A549 treated with AZD2906 at 1 μM for 4 hours (cell line): ENCODE results near the gene IFIT2. TPM values are rescaled to one million over a fixed set of nuclear protein-coding genes. Genes with fewer than 3 reads are reported as not detected.

ENCODE experiments used
- total RNA-seq: library from RNA; stranded (reverse); fragments of 200-300 nt; extraction: Qiagen RNA extraction; gene quantifications from 5 replicates; pipeline ENCODE4 v1.2.3, GENCODE V29; 2022

IFIT2 gene, protein sequence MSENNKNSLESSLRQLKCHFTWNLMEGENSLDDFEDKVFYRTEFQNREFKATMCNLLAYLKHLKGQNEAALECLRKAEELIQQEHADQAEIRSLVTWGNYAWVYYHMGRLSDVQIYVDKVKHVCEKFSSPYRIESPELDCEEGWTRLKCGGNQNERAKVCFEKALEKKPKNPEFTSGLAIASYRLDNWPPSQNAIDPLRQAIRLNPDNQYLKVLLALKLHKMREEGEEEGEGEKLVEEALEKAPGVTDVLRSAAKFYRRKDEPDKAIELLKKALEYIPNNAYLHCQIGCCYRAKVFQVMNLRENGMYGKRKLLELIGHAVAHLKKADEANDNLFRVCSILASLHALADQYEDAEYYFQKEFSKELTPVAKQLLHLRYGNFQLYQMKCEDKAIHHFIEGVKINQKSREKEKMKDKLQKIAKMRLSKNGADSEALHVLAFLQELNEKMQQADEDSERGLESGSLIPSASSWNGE
- total RNA-seq, result 1.2 to 2.4 TPM (median 1.9 TPM) in 5 replicates

GRCh38 chr10:89301721-89302445 lies at the start of gene IFIT2:
Gene IFIT2 (plus strand): TSS chr10:89302046. CDS start chr10:89302124, 78 bp downstream.

GRCh38 chr10:89327803-89328441 lies 26.1 kb downstream of the IFIT2 start, which contains the start of gene IFIT3:
Gene IFIT3 (plus strand): TSS chr10:89327997. CDS start chr10:89328074, 77 bp downstream.

Other genes with a start within 250 kb of the IFIT2 start
- 0.51 to 0.77 TPM (median 0.68 TPM) in 5 replicates for gene CH25H, start 94.7 kb upstream of the IFIT2 start, total RNA-seq
- 40.1 to 52.4 TPM (median 46.2 TPM) in 5 replicates for gene LIPA, start 50.3 kb upstream of the IFIT2 start, total RNA-seq
- 3.2 to 5.4 TPM (median 3.8 TPM) in 5 replicates for gene IFIT3, start 26.0 kb downstream of the IFIT2 start, total RNA-seq
- gene IFIT1B, start 76.0 kb downstream of the IFIT2 start, total RNA-seq, result not detected in 5 replicates
- gene IFIT1, start 90.6 kb downstream of the IFIT2 start, total RNA-seq, result 3.4 to 5.4 TPM (median 3.9 TPM) in 5 replicates
- gene IFIT5, start 112.5 kb downstream of the IFIT2 start, total RNA-seq, result 7.4 to 12.7 TPM (median 8.9 TPM) in 5 replicates
- gene SLC16A12, start 233.5 kb downstream of the IFIT2 start, total RNA-seq, result 0.45 to 1.2 TPM (median 0.93 TPM) in 5 replicates